Activated effector memory CD4-positive, alpha-beta T cell treated with anti-CD3 and anti-CD28 coated beads, Interleukin-2, amount 50 U/mL, for 16 hours (primary cell): ENCODE data around the gene NRGN.

ENCODE experiments used
- DNase-seq: peaks from one replicate; pipeline ENCODE4 v3.0.0-alpha.2; 2020

Gene NRGN

GRCh38 chr11:124739479-124740276, at the start of gene NRGN:
TSS of gene NRGN (plus strand) at chr11:124739942. CDS start at chr11:124740085, 143 bp downstream.
- DNase-seq: peak; percentile 93

GRCh38 chr11:124693142-124693541, 46.6 kb upstream of the NRGN start:
- no peak for DNase-seq

GRCh38 chr11:124699547-124699946, 40.2 kb upstream of the NRGN start:
- no peak for DNase-seq

- no peak for DNase-seq
Observed at GRCh38 chr11:124700028-124700427, 39.7 kb upstream of the NRGN start.

GRCh38 chr11:124707829-124708228, 31.9 kb upstream of the NRGN start:
- no peak for DNase-seq

- DNase-seq: no peak
Observed at GRCh38 chr11:124712392-124712791, 27.4 kb upstream of the NRGN start.

- DNase-seq: no peak
Observed at GRCh38 chr11:124716591-124716990, 23.2 kb upstream of the NRGN start.

GRCh38 chr11:124717421-124717785, 22.3 kb upstream of the NRGN start:
- no peak for DNase-seq

- no peak for DNase-seq
Observed at GRCh38 chr11:124717786-124718651, 21.7 kb upstream of the NRGN start.

- DNase-seq: no peak
Observed at GRCh38 chr11:124718801-124719200, 20.9 kb upstream of the NRGN start.

GRCh38 chr11:124719534-124719933, 20.2 kb upstream of the NRGN start:
- DNase-seq: no peak

- DNase-seq: no peak
Observed at GRCh38 chr11:124722176-124722575, 17.6 kb upstream of the NRGN start.

GRCh38 chr11:124724979-124725718, 14.6 kb upstream of the NRGN start:
- DNase-seq: no peak

GRCh38 chr11:124725719-124726105, 14.0 kb upstream of the NRGN start:
- DNase-seq: no peak

GRCh38 chr11:124727474-124727873, 12.3 kb upstream of the NRGN start:
- DNase-seq: no peak

GRCh38 chr11:124728134-124728533, 11.6 kb upstream of the NRGN start:
- no peak for DNase-seq

- DNase-seq: no peak
Observed at GRCh38 chr11:124729571-124729970, 10.2 kb upstream of the NRGN start.

- DNase-seq: no peak
Observed at GRCh38 chr11:124732230-124732629, 7.5 kb upstream of the NRGN start.

- no peak for DNase-seq
Observed at GRCh38 chr11:124736736-124737135, 3.0 kb upstream of the NRGN start.

GRCh38 chr11:124737638-124738305, 2.0 kb upstream of the NRGN start:
- no peak for DNase-seq

- DNase-seq: no peak
Observed at GRCh38 chr11:124738713-124739478, 846 bp upstream of the NRGN start.

- peak; percentile 83 for DNase-seq
Observed at GRCh38 chr11:124740277-124740882, 638 bp downstream of the NRGN start.
